Stimulated activated naive CD8-positive, alpha-beta T cell treated with anti-CD3 and anti-CD28 coated beads, Interleukin-15, amount 100 ng/mL, for 72 hours (primary cell): ENCODE measurements around the gene KATNB1.

Experiments used
- ATAC-seq: fragments of 150-1000 bp; cut with Tn5 transposase; 2 replicates; pipeline ENCODE4 v1.10.0; 2021; ENCODE audit warnings: mild to moderate bottlenecking, moderate library complexity
- DNase-seq, 2 donors: peaks; one replicate each; pipeline ENCODE4 v3.0.0; 2021 to 2022
- H3K27ac Mint-ChIP-seq, 2 donors: one replicate each; pipeline ENCODE4 v1.8.0; 2022; ENCODE audit warnings: mild to moderate bottlenecking in 2 of 2, mixed read lengths in 2 of 2, moderate library complexity in 2 of 2
- H3K27me3 Mint-ChIP-seq: one replicate; pipeline ENCODE4 v1.8.0; 2022; ENCODE audit warnings: mixed read lengths
- H3K4me1 Mint-ChIP-seq: one replicate; pipeline ENCODE4 v1.8.0; 2022; ENCODE audit warnings: mild to moderate bottlenecking, mixed read lengths
- H3K4me3 Mint-ChIP-seq, 2 donors: one replicate each; pipeline ENCODE4 v1.8.0; 2022; ENCODE audit warnings: mild to moderate bottlenecking in 2 of 2, mixed read lengths in 2 of 2, moderate library complexity in 1 of 2
- H3K9me3 Mint-ChIP-seq, 2 donors: one replicate each; pipeline ENCODE4 v1.8.0; 2022; ENCODE audit warnings: mixed read lengths in 2 of 2

KATNB1 gene

DNA sequence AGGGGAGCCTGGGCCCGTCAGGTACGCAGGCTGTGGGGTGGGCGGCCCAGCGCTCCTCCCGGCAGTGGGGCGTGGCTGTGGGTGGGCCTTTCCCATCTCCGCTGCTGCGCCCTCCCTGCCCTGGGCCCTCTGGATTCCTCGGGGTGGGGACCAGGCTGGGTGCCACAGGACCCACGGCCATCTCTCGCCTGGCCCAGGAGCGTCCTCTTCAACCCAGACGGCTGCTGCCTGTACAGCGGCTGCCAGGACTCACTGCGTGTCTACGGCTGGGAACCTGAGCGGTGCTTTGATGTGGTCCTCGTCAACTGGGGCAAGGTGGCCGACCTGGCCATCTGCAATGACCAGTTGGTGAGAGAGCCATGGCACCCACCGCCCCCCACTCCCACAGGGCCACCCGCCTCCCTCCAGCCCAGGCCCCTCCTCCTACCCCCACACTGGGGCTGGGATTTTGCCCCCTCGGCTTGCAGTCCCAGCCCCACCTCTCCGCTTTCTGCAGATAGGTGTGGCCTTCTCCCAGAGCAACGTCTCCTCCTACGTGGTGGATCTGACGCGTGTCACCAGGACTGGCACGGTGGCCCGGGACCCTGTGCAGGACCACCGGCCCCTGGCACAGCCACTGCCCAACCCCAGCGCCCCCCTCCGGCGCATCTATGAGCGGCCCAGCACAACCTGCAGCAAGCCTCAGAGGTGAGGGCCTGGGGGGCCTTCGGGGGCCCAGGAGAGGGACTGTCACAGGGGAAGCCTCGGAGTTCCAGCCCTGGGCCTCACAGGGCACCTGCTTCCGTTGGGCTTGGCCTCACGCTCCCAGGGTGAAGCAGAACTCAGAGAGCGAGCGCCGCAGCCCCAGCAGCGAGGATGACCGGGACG lies 17.2 kb downstream of the KATNB1 start:
- H3K4me1 Mint-ChIP-seq, result peaks cover 9% of the 10 kb centered on the region
- H3K27me3 Mint-ChIP-seq, result no peaks in the 10 kb centered on the region
- no peak overlapping the region for H3K4me3 Mint-ChIP-seq
- H3K27ac Mint-ChIP-seq, result no peak overlapping the region
- H3K9me3 Mint-ChIP-seq, result no peaks in the 10 kb centered on the region
- DNase-seq (no peak), ATAC-seq (no peak)

GRCh38 chr16:57753448-57754353 lies 18.1 kb downstream of the KATNB1 start:
- no peak for ATAC-seq
- Mint-ChIP-seq H3K27me3 (no peaks in the 10 kb centered on the region), H3K4me3 (no peak overlapping the region), H3K9me3 (no peaks in the 10 kb centered on the region), H3K27ac (peak overlapping the region; percentile 1 to 92), H3K4me1 (peaks cover 9% of the 10 kb centered on the region)
- no peak for DNase-seq

DNA sequence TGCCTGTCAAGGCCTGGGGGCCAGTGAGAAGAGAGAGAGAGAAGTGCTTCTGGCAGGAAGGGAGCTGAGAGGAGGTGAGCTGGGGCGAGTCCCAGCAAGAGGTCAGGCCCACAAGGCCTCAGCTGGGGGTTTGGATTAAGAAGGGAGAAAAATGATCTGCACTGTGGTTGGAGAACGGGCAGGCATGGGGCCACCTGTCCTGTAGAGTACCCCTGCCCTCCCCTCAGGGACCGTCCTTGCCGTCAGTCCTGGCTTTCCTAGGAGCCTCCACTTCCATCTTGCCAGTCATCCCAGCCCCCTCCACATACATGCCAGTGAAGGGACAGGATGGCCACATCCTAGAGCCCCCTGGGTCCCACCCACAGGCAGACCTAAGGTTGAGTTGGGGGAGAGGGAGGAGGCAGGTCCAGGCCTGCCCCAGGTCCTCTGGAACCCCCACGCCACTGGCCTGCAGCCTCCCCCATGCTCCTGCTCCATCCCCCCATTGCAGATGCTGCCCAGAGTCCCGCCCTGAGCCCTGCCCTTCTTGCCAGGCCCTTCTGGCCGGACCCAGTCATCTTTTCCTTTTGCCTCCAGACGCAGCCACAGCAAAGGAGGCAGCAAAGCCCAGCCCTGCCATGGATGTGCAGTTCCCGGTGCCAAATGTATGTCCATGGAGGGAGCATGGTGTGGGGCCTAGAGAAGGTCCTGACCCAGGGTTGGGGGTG lies 18.9 kb downstream of the KATNB1 start:
- Mint-ChIP-seq H3K27me3 (no peaks in the 10 kb centered on the region), H3K9me3 (no peaks in the 10 kb centered on the region), H3K4me3 (no peak overlapping the region), H3K27ac (peak overlapping the region; percentile 1 to 92), H3K4me1 (peaks cover 13% of the 10 kb centered on the region)
- DNase-seq, result no peak
- ATAC-seq, result no peak

DNA sequence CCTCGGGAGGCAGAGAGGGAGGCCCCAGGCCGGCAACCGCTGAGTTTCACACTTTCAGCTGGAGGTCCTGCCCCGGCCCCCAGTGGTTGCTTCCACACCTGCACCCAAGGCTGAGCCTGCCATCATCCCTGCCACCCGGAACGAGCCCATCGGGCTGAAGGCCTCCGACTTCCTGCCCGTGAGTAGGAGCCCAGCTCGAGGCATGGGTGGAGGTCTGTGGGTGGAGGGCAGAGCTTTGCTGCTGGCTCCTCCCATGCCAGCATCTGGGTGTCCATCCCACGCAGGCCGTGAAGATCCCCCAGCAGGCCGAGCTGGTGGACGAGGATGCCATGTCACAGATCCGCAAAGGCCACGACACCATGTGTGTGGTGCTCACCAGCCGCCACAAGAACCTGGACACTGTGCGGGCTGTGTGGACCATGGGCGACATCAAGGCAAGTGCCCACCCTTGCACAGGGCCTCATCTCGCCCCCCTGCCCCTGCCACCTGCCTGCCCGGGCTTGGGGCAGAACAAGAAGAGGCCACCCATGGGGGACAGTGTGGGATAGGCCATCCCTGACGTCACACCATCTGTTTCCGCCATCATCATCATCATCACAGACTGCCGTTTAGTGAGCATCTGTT lies 19.6 kb downstream of the KATNB1 start:
- Mint-ChIP-seq H3K27me3 (no peaks in the 10 kb centered on the region), H3K4me1 (peaks cover 19% of the 10 kb centered on the region), H3K9me3 (no peaks in the 10 kb centered on the region), H3K4me3 (no peak overlapping the region), H3K27ac (no peak overlapping the region)
- DNase-seq (no peak), ATAC-seq (no peak)

DNA sequence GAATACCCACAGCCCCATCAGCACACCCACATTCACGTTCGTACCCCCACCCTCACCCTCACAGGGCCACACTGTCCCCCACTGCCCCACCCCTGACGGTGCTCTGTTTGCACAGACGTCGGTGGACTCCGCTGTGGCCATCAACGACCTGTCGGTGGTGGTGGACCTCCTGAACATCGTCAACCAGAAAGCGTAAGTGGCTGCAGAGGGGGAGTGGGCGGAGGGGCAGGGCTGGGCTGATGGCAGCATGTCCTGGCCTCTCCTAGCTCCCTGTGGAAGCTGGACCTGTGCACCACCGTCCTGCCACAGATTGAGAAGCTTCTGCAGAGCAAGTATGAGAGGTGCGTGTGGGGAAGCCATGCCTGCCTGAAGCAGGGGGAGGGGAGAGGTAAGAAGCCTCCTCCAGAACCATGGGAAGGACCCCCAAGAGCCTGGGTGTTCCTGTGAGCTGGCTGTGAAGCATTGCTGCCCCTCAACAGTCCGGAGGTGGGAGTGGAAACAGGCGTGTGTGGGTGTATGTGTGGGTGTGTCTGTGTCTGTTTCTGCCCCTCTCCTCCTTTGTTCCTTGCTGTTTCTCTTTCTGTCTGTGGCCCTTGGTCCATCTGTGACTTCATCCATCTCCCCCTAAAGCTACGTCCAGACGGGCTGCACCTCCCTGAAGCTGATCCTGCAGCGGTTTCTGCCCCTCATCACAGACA lies 20.3 kb downstream of the KATNB1 start:
- H3K9me3 Mint-ChIP-seq, result no peaks in the 10 kb centered on the region
- peaks cover 19% of the 10 kb centered on the region for H3K4me1 Mint-ChIP-seq
- ATAC-seq (no peak), DNase-seq (no peak)
- H3K27me3 Mint-ChIP-seq, result no peaks in the 10 kb centered on the region
- H3K4me3 Mint-ChIP-seq, result no peak overlapping the region
- peak overlapping the region in 1 of 2 donors; percentile 52 for H3K27ac Mint-ChIP-seq

DNA sequence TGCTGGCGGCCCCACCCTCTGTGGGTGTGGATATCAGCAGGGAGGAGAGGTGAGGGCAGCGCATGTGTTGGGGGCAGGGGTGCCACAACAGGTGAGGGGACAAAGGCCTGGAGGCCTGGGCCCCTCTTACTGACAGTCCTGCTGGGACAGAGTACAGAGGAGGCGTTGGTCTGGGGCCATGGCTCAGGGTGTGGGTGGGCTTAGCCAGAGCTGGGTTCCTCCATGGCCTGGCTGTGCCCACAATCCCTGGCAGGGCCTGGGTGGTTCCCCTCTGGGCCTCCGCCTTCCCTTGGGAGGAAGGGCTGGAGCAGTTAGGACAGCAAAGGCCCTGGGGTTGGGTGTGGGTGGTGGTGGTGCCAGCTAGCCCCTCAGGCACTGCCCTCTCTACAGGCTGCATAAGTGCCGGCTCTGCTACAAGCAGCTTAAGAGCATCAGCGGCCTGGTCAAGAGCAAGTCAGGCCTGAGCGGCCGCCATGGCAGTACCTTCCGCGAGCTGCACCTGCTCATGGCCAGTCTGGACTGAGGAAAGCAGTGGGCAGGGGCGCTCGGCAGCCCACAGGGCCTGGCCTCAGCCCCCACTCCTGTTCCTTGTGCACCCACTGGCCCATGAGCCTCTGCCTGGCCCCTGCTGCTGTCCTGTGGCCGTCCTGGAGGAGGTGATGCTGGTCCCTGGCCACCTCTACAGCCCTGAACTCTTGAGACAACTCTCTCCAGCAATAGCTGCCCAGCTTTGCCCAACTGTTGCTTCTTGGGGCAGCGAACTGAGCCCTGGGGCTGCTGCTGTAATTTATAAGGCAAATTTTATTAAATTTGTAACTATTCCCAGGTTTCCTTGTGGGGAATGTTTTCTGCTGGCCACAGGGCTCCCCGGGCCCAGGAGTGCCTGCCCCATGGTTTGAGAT lies 21.1 kb downstream of the KATNB1 start:
- ATAC-seq (no peak), DNase-seq (no peak)
- Mint-ChIP-seq H3K27ac (no peak overlapping the region), H3K9me3 (no peaks in the 10 kb centered on the region), H3K4me3 (no peak overlapping the region), H3K4me1 (peaks cover 19% of the 10 kb centered on the region), H3K27me3 (no peaks in the 10 kb centered on the region)

- Mint-ChIP-seq H3K27me3 (no peaks in the 10 kb centered on the region), H3K4me1 (peaks cover 19% of the 10 kb centered on the region), H3K9me3 (no peaks in the 10 kb centered on the region), H3K27ac (no peak overlapping the region), H3K4me3 (no peak overlapping the region)
- DNase-seq, result peak; percentile 83
- ATAC-seq, result peak; percentile 79
These were observed 21.8 kb downstream of the KATNB1 start for GRCh38 chr16:57757326-57757786.

DNA sequence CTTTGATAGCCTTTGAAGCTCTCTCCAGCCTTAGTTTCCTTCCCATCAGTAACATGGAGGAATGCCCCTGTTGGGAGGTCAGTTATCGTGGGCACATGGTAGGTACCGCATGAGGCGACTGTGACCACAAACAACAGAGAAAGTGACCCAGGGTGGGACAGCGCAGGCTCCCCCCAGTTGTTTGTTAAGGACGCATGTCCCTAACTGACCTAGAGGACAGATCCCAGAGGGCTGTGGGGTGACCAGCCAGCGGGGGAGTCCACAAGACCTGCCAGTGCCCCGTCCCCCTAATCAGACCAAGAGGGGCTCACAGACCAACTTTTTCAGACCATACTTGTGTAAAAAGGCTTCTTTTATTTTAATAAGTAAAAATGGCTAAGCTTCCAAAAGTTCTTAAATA lies 22.3 kb downstream of the KATNB1 start:
- Mint-ChIP-seq H3K9me3 (no peaks in the 10 kb centered on the region), H3K27me3 (no peaks in the 10 kb centered on the region), H3K4me1 (peaks cover 19% of the 10 kb centered on the region), H3K4me3 (no peak overlapping the region), H3K27ac (no peak overlapping the region)
- no peak for DNase-seq
- no peak for ATAC-seq

- DNase-seq (no peak), ATAC-seq (no peak)
- Mint-ChIP-seq H3K9me3 (no peaks in the 10 kb centered on the region), H3K4me1 (peaks cover 19% of the 10 kb centered on the region), H3K4me3 (no peak overlapping the region), H3K27ac (no peak overlapping the region), H3K27me3 (no peaks in the 10 kb centered on the region)
These were observed 23.0 kb downstream of the KATNB1 start for GRCh38 chr16:57758331-57759117.

- peaks cover 19% of the 10 kb centered on the region for H3K4me1 Mint-ChIP-seq
- DNase-seq, result no peak
- H3K27ac Mint-ChIP-seq, result no peak overlapping the region
- H3K9me3 Mint-ChIP-seq, result no peaks in the 10 kb centered on the region
- ATAC-seq, result no peak
- no peaks in the 10 kb centered on the region for H3K27me3 Mint-ChIP-seq
- no peak overlapping the region for H3K4me3 Mint-ChIP-seq
These were observed 23.6 kb downstream of the KATNB1 start for GRCh38 chr16:57759131-57759530.

- ATAC-seq, result no peak
These were observed 24.2 kb downstream of the KATNB1 start for GRCh38 chr16:57759541-57760356.

DNA sequence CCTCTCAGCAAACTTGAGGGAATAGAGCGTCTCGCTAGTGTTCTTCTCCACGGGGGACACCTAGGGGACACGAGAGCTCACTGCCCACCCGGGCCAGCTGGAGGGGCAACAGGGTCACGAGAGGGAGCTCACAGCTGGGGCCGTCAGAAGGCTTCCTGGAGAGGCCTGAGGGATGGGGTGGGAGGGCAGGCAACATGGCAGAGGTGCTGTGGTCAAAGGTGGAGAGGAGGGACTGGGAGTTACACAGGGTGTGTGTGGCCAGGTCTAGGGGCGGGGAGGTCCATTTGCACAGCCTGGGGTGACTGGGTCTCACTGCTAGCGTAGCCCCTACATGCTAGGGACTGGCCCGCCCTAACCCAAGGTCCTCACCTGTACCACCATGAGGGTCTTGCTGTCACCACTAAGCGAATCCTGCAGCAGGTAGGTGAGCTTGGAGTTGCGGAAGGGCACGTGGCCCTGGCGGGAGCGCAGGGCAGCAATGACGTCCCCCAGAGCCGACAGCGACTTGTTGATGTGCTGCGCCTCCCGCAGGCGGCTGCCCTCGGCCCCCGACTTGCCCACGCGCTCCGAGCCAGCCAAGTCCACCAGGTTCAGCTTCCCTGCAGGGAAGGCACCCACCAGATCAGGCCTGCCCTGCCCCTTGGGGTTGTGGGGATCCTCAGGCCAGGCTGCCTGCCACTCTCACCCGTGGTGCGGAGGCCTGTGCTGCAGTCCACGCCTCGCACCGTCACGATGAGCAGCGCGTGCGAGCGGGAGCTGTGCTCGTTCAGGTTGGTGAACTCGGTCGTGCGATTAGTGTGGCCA lies 25.0 kb downstream of the KATNB1 start:
- Mint-ChIP-seq H3K9me3 (no peaks in the 10 kb centered on the region), H3K4me3 (no peak overlapping the region), H3K27ac (no peak overlapping the region), H3K4me1 (peaks cover 25% of the 10 kb centered on the region), H3K27me3 (no peaks in the 10 kb centered on the region)
- ATAC-seq (no peak), DNase-seq (no peak)

More at GRCh38 chr16:57759541-57760356, 24.2 kb downstream of the KATNB1 start:
- no peak for DNase-seq
- H3K27me3 Mint-ChIP-seq, result no peaks in the 10 kb centered on the region
- H3K27ac Mint-ChIP-seq, result peak overlapping the region in 1 of 2 donors; percentile 71
- H3K4me3 Mint-ChIP-seq, result no peak overlapping the region
- H3K4me1 Mint-ChIP-seq, result peaks cover 24% of the 10 kb centered on the region
- H3K9me3 Mint-ChIP-seq, result no peaks in the 10 kb centered on the region
